Mesendoderm (in vitro differentiated cells): ENCODE results near the gene MECP2.
"Not testable (repeated sequence)": the region's sequence is repeated elsewhere in the genome, so short reads cannot be mapped to it uniquely, and the experiment has no call there.

Source experiments
- DNase-seq: peaks from one replicate; pipeline ENCODE4 v3.0.0; 2013
- H2AK5ac ChIP-seq: 2 replicates; pipeline ENCODE4 v1.6.1; 2013; ENCODE audit warnings: low read length, inconsistent platforms
- H2BK120ac ChIP-seq: 2 replicates; pipeline ENCODE4 v1.6.1; 2013; ENCODE audit warnings: low read depth, mild to moderate bottlenecking, low read length, moderate library complexity, mixed read lengths
- H2BK15ac ChIP-seq: replicated peaks from 2 replicates; pipeline ENCODE4 v1.6.1; 2013; ENCODE audit warnings: low read depth, mild to moderate bottlenecking, moderate library complexity
- H2BK5ac ChIP-seq: 2 replicates; pipeline ENCODE4 v1.6.1; 2013; ENCODE audit warnings: low read length, inconsistent platforms
- H3K18ac ChIP-seq: 2 replicates; pipeline ENCODE4 v1.6.1; 2013; ENCODE audit warnings: mild to moderate bottlenecking, low read length, mixed read lengths
- H3K23ac ChIP-seq: one replicate; pipeline ENCODE4 v1.6.1; 2013; ENCODE audit warnings: low read length
- H3K27ac ChIP-seq: 2 replicates; pipeline ENCODE4 v1.5.1; 2013; ENCODE audit warnings: low read depth, mild to moderate bottlenecking, inconsistent platforms, low read length, moderate library complexity
- H3K27me3 ChIP-seq: 2 replicates; pipeline ENCODE4 v1.6.1; 2013; ENCODE audit warnings: low read length, control low read depth, mild to moderate bottlenecking, inconsistent platforms; ENCODE audit not compliant: insufficient read depth, poor library complexity
- H3K36me3 ChIP-seq: 2 replicates; pipeline ENCODE4 v1.6.1; 2013; ENCODE audit warnings: low read length, inconsistent platforms; ENCODE audit not compliant: control insufficient read depth, insufficient read depth
- H3K4ac ChIP-seq: one replicate; pipeline ENCODE4 v1.6.1; 2013; ENCODE audit warnings: low read depth, mild to moderate bottlenecking, low read length, moderate library complexity
- H3K4me1 ChIP-seq: 2 replicates; pipeline ENCODE4 v1.6.1; 2013; ENCODE audit warnings: low read depth, low read length, inconsistent platforms; ENCODE audit not compliant: control insufficient read depth
- H3K4me2 ChIP-seq: 2 replicates; pipeline ENCODE4 v1.6.1; 2013; ENCODE audit warnings: low read length
- H3K4me3 ChIP-seq: 2 replicates; pipeline ENCODE4 v1.5.1; 2013; ENCODE audit warnings: mild to moderate bottlenecking, low read length
- H3K56ac ChIP-seq: one replicate; pipeline ENCODE4 v1.6.1; 2013; ENCODE audit warnings: low read length
- H3K79me1 ChIP-seq: 2 replicates; pipeline ENCODE4 v1.6.1; 2013; ENCODE audit warnings: low read length, inconsistent platforms
- H3K79me2 ChIP-seq: 2 replicates; pipeline ENCODE4 v1.6.1; 2013; ENCODE audit warnings: mild to moderate bottlenecking, low read length; ENCODE audit not compliant: control insufficient read depth, insufficient read depth
- H3K9ac ChIP-seq: 2 replicates; pipeline ENCODE4 v1.6.1; 2013; ENCODE audit warnings: low read length, inconsistent platforms
- H4K5ac ChIP-seq: one replicate; pipeline ENCODE4 v1.6.1; 2013; ENCODE audit warnings: low read length
- H4K8ac ChIP-seq: one replicate; pipeline ENCODE4 v1.6.1; 2013; ENCODE audit warnings: low read depth, mild to moderate bottlenecking, control low read depth, low read length, moderate library complexity
- WGBS: extraction: QIAGEN DNeasy Blood & Tissue Kit; methylation state at CpG from one replicate; pipeline ENCODE4 v1.1.7; 2013; ENCODE audit warnings: low lambda C conversion rate, missing lambda C conversion rate; ENCODE audit not compliant: insufficient coverage; ENCODE audit errors: extremely low coverage; 5-methylcytosine and 5-hydroxymethylcytosine counted together

MECP2 gene

GRCh38 chrX:154004315-154004714 is 93.2 kb downstream of the MECP2 start:
- Histone ChIP-seq H3K4me3 (no peak overlapping the region), H2BK5ac (no peak overlapping the region), H3K18ac (no peak overlapping the region), H3K79me1 (no peaks in the 10 kb centered on the region), H3K9ac (no peak overlapping the region), H3K36me3 (no peaks in the 10 kb centered on the region), H2BK15ac (no peak overlapping the region), H2AK5ac (no peak overlapping the region), H3K27ac (no peak overlapping the region), H3K23ac (no peak overlapping the region), H3K27me3 (no peaks in the 10 kb centered on the region), H4K8ac (no peak overlapping the region), H3K4me1 (no peaks in the 10 kb centered on the region), H4K5ac (no peak overlapping the region), H2BK120ac (no peak overlapping the region), H3K56ac (no peak overlapping the region), H3K4me2 (no peak overlapping the region), H3K79me2 (no peaks in the 10 kb centered on the region), H3K4ac (no peak overlapping the region)
- no CpG with 5 or more reads among the region's 11 CpGs for WGBS
- DNase-seq = no peak

GRCh38 chrX:154002215-154002719 is 95.2 kb downstream of the MECP2 start:
- peak; percentile 73 for DNase-seq

GRCh38 chrX:154000051-154000450 is 97.5 kb downstream of the MECP2 start:
- no peak overlapping the region for H3K56ac ChIP-seq
- H2BK120ac ChIP-seq = no peak overlapping the region
- no peak overlapping the region for H3K18ac ChIP-seq
- DNase-seq = peak; percentile 59
- H4K8ac ChIP-seq = no peak overlapping the region
- no peaks in the 10 kb centered on the region for H3K4me1 ChIP-seq
- H3K79me2 ChIP-seq = no peaks in the 10 kb centered on the region
- no peak overlapping the region for H3K23ac ChIP-seq
- H4K5ac ChIP-seq = no peak overlapping the region
- no CpG with 5 or more reads among the region's 5 CpGs for WGBS
- no peaks in the 10 kb centered on the region for H3K79me1 ChIP-seq
- no peak overlapping the region for H3K4ac ChIP-seq
- H3K27me3 ChIP-seq = no peaks in the 10 kb centered on the region
- no peak overlapping the region for H3K27ac ChIP-seq
- H3K9ac ChIP-seq = no peak overlapping the region
- H3K4me2 ChIP-seq = no peak overlapping the region
- H2BK5ac ChIP-seq = no peak overlapping the region
- H2BK15ac ChIP-seq = no peak overlapping the region
- no peak overlapping the region for H2AK5ac ChIP-seq
- no peaks in the 10 kb centered on the region for H3K36me3 ChIP-seq
- no peak overlapping the region for H3K4me3 ChIP-seq

More at GRCh38 chrX:154002215-154002719, 95.2 kb downstream of the MECP2 start:
- H3K27me3 ChIP-seq = no peaks in the 10 kb centered on the region
- H3K18ac ChIP-seq = peak overlapping the region; percentile 33
- WGBS = no CpG with 5 or more reads among the region's 17 CpGs
- no peak overlapping the region for H3K9ac ChIP-seq
- peak overlapping the region; percentile 22 for H3K4ac ChIP-seq
- peak overlapping the region; percentile 76 for H3K56ac ChIP-seq
- H2AK5ac ChIP-seq = no peak overlapping the region
- H3K79me1 ChIP-seq = no peaks in the 10 kb centered on the region
- no peak overlapping the region for H2BK120ac ChIP-seq
- H2BK15ac ChIP-seq = no peak overlapping the region
- H3K4me3 ChIP-seq = no peak overlapping the region
- no peaks in the 10 kb centered on the region for H3K79me2 ChIP-seq
- H3K4me2 ChIP-seq = no peak overlapping the region
- H3K4me1 ChIP-seq = no peaks in the 10 kb centered on the region
- H4K5ac ChIP-seq = no peak overlapping the region
- H2BK5ac ChIP-seq = no peak overlapping the region
- H4K8ac ChIP-seq = no peak overlapping the region
- no peak overlapping the region for H3K27ac ChIP-seq
- no peak overlapping the region for H3K23ac ChIP-seq
- H3K36me3 ChIP-seq = no peaks in the 10 kb centered on the region

GRCh38 chrX:153999359-154000037 is 98.0 kb downstream of the MECP2 start:
- H3K79me2 ChIP-seq = no peaks in the 10 kb centered on the region
- H3K4me2 ChIP-seq = no peak overlapping the region
- H3K27ac ChIP-seq = no peak overlapping the region
- H3K4me1 ChIP-seq = no peaks in the 10 kb centered on the region
- H3K36me3 ChIP-seq = no peaks in the 10 kb centered on the region
- no peak overlapping the region for H3K4me3 ChIP-seq
- H3K4ac ChIP-seq = no peak overlapping the region
- no peak overlapping the region for H4K5ac ChIP-seq
- H4K8ac ChIP-seq = no peak overlapping the region
- H2BK15ac ChIP-seq = no peak overlapping the region
- H3K23ac ChIP-seq = no peak overlapping the region
- H2AK5ac ChIP-seq = no peak overlapping the region
- H3K27me3 ChIP-seq = no peaks in the 10 kb centered on the region
- H3K18ac ChIP-seq = peak overlapping the region; percentile 45
- no peak overlapping the region for H2BK5ac ChIP-seq
- DNase-seq = no peak
- H2BK120ac ChIP-seq = no peak overlapping the region
- H3K79me1 ChIP-seq = no peaks in the 10 kb centered on the region
- no peak overlapping the region for H3K9ac ChIP-seq
- WGBS = no CpG with 5 or more reads among the region's 19 CpGs
- H3K56ac ChIP-seq = no peak overlapping the region

- Histone ChIP-seq H3K4me1 (no peaks in the 10 kb centered on the region), H2BK120ac (no peak overlapping the region), H3K79me2 (no peaks in the 10 kb centered on the region), H3K36me3 (no peaks in the 10 kb centered on the region), H3K18ac (no peak overlapping the region), H4K8ac (no peak overlapping the region), H2BK5ac (no peak overlapping the region), H3K4me3 (no peak overlapping the region), H3K9ac (no peak overlapping the region), H3K4ac (no peak overlapping the region), H3K27me3 (no peaks in the 10 kb centered on the region), H2AK5ac (no peak overlapping the region), H3K23ac (no peak overlapping the region), H3K4me2 (no peak overlapping the region), H3K79me1 (no peaks in the 10 kb centered on the region), H2BK15ac (no peak overlapping the region), H4K5ac (no peak overlapping the region), H3K27ac (no peak overlapping the region), H3K56ac (no peak overlapping the region)
- WGBS = no CpG with 5 or more reads among the region's 8 CpGs
- DNase-seq = no peak
These were observed 102.0 kb downstream of the MECP2 start for GRCh38 chrX:153995504-153995903.

- H3K4me3 ChIP-seq, H2BK15ac ChIP-seq, H3K36me3 ChIP-seq, DNase-seq, H2AK5ac ChIP-seq, H3K9ac ChIP-seq, H3K79me1 ChIP-seq, H3K56ac ChIP-seq, H3K23ac ChIP-seq, H3K4me2 ChIP-seq, H4K8ac ChIP-seq, H3K79me2 ChIP-seq, H4K5ac ChIP-seq, H3K27me3 ChIP-seq, H3K27ac ChIP-seq, H2BK120ac ChIP-seq, H3K18ac ChIP-seq, H3K4me1 ChIP-seq, H2BK5ac ChIP-seq, H3K4ac ChIP-seq: not testable (repeated sequence)
- no CpG with 5 or more reads among the region's 5 CpGs for WGBS
These were observed 103.1 kb downstream of the MECP2 start for GRCh38 chrX:153994398-153994797.
